ENCODE data around the gene TMIGD3.

TMIGD3 gene

GRCh38 chr1:111444031-111444430, 59.4 kb downstream of the TMIGD3 start:
- H3K9ac ChIP-seq: no peak overlapping the region
- no peak for TF ChIP-seq Cebpa-rat (IDR thresholded peaks at IDR 0.05)
- no peaks in the 10 kb centered on the region for H3K27me3 ChIP-seq
- peaks cover 82 to 87% (median 85%) of the 10 kb centered on the region in 11 experiments for H3K36me3 ChIP-seq
- no peak overlapping the region for H3K4me2 ChIP-seq
- no peak overlapping the region for H3K27ac ChIP-seq
- H3K4me1 ChIP-seq: peaks cover 15 to 36% (median 24%) of the 10 kb centered on the region in 10 experiments
- no peaks in the 10 kb centered on the region for H3K9me3 ChIP-seq (replicated peaks in 1 of 11)
- peaks cover 0 to 92% (median 31%) of the 10 kb centered on the region in 11 experiments; a peak in 12 of 22 replicates for H4K20me1 ChIP-seq
- no peak overlapping the region for H3K4me3 ChIP-seq

GRCh38 chr1:111442457-111442856, 61.0 kb downstream of the TMIGD3 start:
- Histone ChIP-seq H3K4me1 (peaks cover 5 to 26% (median 15%) of the 10 kb centered on the region in 10 experiments), H3K9ac (no peak overlapping the region), H3K27ac (no peak overlapping the region), H3K9me3 (replicated peaks in 1 of 11) (no peaks in the 10 kb centered on the region), H3K4me2 (no peak overlapping the region), H3K4me3 (no peak overlapping the region), H3K27me3 (no peaks in the 10 kb centered on the region), H3K36me3 (peaks cover 96 to 100% (median 100%) of the 10 kb centered on the region in 11 experiments), H4K20me1 (peaks cover 0 to 91% (median 31%) of the 10 kb centered on the region in 11 experiments; a peak in 12 of 22 replicates)
- TF ChIP-seq Cebpa-rat (IDR thresholded peaks at IDR 0.05): no peak

GRCh38 chr1:111441573-111442192, 61.8 kb downstream of the TMIGD3 start:
- H3K9me3 ChIP-seq (replicated peaks in 1 of 11): no peaks in the 10 kb centered on the region
- peaks cover 0 to 18% (median 8%) of the 10 kb centered on the region in 10 experiments; a peak in 10 of 20 replicates for H3K4me1 ChIP-seq
- no peak for TF ChIP-seq Cebpa-rat (IDR thresholded peaks at IDR 0.05)
- no peak overlapping the region for H3K4me2 ChIP-seq
- H4K20me1 ChIP-seq: peaks cover 0 to 83% (median 31%) of the 10 kb centered on the region in 11 experiments; a peak in 12 of 22 replicates
- no peak overlapping the region for H3K4me3 ChIP-seq
- H3K27me3 ChIP-seq: no peaks in the 10 kb centered on the region
- no peak overlapping the region for H3K9ac ChIP-seq
- H3K27ac ChIP-seq: no peak overlapping the region
- H3K36me3 ChIP-seq: peaks cover 95 to 100% (median 99%) of the 10 kb centered on the region in 11 experiments

GRCh38 chr1:111439461-111440351, 63.7 kb downstream of the TMIGD3 start:
- Histone ChIP-seq H3K36me3 (peaks cover 75 to 85% (median 80%) of the 10 kb centered on the region in 11 experiments), H3K4me1 (no peaks in the 10 kb centered on the region)
- no peak for TF ChIP-seq Cebpa-rat (IDR thresholded peaks at IDR 0.05)

GRCh38 chr1:111436726-111437125, 66.7 kb downstream of the TMIGD3 start:
- Histone ChIP-seq H3K27me3 (no peaks in the 10 kb centered on the region), H3K36me3 (peaks cover 46 to 55% (median 50%) of the 10 kb centered on the region in 11 experiments), H3K4me1 (no peaks in the 10 kb centered on the region), H3K4me3 (no peak overlapping the region), H4K20me1 (peaks cover 0 to 34% (median 7%) of the 10 kb centered on the region in 11 experiments; a peak in 9 of 22 replicates), H3K9me3 (replicated peaks in 1 of 11) (no peaks in the 10 kb centered on the region), H3K9ac (no peak overlapping the region), H3K27ac (no peak overlapping the region), H3K4me2 (no peak overlapping the region)
- no peak for TF ChIP-seq Cebpa-rat (IDR thresholded peaks at IDR 0.05)

More at GRCh38 chr1:111439461-111440351, 63.7 kb downstream of the TMIGD3 start:
- H3K4me3 ChIP-seq: no peak overlapping the region
- no peak overlapping the region for H3K27ac ChIP-seq
- H4K20me1 ChIP-seq: peaks cover 0 to 64% (median 26%) of the 10 kb centered on the region in 11 experiments; a peak in 12 of 22 replicates
- no peak overlapping the region for H3K4me2 ChIP-seq
- H3K27me3 ChIP-seq: no peaks in the 10 kb centered on the region
- H3K9ac ChIP-seq: no peak overlapping the region
- H3K9me3 ChIP-seq (replicated peaks in 1 of 11): no peaks in the 10 kb centered on the region
